Coronary artery (tissue), 2 donors: ENCODE results near the gene EPHB1.

Experiments
- DNase-seq: peaks from one replicate; pipeline ENCODE4 v3.0.0-alpha.2; 2017; ENCODE audit warnings: low spot score
- H3K27ac ChIP-seq, 2 donors: fragments of 200-600 bp; sonication (generic); one replicate each; pipeline ENCODE4 v1.5.1; 2016 to 2019
- H3K4me3 ChIP-seq: fragments of 200-600 bp; sonication (generic); 2 replicates; pipeline ENCODE4 v1.5.1; 2016; ENCODE audit warnings: mild to moderate bottlenecking, moderate library complexity
- TF ChIP-seq, protein P1 (sequence below): fragments of 200-600 bp; sonication (generic); IDR thresholded peaks from one replicate; pipeline ENCODE4 v1.5.1; 2019; ENCODE audit warnings: antibody characterized with exemption

Gene EPHB1

DNA sequence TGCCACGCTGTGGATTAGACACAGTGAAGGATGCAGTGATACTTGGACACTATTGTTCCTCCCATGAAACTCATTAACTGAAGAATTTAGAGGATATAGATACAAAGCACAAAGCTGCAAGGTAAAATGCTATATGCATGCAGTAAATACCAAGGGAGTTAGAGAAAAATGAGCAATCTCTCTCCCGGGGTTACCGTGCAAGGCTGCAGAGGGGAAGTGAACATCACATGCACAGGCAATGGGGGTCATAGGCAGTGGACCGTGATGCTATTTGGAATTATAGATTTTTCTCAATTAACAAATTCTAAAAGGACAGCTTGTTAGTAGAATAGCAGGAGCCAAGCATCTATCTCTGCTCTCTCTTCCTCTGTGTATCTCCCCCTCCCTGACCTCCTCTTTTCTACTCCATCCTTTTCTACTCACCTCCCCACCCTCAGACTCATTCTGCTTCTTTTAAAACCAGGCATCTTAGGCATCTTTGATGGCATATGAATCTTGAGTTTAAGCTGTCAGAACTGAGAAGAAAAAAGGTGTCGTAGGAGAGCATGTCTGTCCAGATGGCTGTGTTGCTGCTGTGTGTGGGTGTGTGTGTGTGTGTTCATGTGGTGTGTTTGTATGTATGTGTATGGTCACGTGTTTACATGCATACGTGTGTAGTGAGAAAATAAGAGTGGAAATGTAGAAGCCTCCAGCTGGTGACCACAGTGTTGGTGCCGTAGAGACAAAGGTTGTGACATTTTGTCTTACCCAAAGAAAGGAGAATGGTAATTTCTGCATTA, 339.0 kb downstream of the EPHB1 start:
- TF ChIP-seq, protein P1, sequence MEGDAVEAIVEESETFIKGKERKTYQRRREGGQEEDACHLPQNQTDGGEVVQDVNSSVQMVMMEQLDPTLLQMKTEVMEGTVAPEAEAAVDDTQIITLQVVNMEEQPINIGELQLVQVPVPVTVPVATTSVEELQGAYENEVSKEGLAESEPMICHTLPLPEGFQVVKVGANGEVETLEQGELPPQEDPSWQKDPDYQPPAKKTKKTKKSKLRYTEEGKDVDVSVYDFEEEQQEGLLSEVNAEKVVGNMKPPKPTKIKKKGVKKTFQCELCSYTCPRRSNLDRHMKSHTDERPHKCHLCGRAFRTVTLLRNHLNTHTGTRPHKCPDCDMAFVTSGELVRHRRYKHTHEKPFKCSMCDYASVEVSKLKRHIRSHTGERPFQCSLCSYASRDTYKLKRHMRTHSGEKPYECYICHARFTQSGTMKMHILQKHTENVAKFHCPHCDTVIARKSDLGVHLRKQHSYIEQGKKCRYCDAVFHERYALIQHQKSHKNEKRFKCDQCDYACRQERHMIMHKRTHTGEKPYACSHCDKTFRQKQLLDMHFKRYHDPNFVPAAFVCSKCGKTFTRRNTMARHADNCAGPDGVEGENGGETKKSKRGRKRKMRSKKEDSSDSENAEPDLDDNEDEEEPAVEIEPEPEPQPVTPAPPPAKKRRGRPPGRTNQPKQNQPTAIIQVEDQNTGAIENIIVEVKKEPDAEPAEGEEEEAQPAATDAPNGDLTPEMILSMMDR = no peak
- Histone ChIP-seq H3K4me3 (no peak overlapping the region), H3K27ac (no peak overlapping the region)
- DNase-seq = no peak

- TF ChIP-seq, protein P1 = no peak
- Histone ChIP-seq H3K27ac (no peak overlapping the region), H3K4me3 (no peak overlapping the region)
- no peak for DNase-seq
Measured at GRCh38 chr3:135134684-135135075, 339.6 kb downstream of the EPHB1 start.

DNA sequence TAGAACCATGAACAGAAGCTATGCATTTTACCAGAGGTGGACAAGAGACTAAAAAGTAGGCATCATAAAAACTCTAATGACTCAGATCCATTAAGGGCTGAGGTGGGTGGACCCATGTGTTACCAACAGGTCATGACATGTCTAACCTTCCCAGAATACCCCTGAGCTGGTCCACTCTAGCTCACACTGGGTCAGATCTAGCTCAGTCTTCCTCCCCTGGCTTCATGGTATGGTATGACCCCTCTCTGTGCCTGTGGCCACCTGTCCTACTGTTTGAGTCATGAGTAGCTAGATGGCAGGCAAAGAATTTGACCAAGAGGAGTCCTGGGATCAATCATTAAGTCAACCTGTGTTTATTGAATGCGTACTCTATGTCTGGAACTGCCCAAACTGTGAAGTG, 340.4 kb downstream of the EPHB1 start:
- no peak for DNase-seq
- H3K27ac ChIP-seq = no peak overlapping the region
- no peak overlapping the region for H3K4me3 ChIP-seq
- TF ChIP-seq, protein P1 = no peak

DNA sequence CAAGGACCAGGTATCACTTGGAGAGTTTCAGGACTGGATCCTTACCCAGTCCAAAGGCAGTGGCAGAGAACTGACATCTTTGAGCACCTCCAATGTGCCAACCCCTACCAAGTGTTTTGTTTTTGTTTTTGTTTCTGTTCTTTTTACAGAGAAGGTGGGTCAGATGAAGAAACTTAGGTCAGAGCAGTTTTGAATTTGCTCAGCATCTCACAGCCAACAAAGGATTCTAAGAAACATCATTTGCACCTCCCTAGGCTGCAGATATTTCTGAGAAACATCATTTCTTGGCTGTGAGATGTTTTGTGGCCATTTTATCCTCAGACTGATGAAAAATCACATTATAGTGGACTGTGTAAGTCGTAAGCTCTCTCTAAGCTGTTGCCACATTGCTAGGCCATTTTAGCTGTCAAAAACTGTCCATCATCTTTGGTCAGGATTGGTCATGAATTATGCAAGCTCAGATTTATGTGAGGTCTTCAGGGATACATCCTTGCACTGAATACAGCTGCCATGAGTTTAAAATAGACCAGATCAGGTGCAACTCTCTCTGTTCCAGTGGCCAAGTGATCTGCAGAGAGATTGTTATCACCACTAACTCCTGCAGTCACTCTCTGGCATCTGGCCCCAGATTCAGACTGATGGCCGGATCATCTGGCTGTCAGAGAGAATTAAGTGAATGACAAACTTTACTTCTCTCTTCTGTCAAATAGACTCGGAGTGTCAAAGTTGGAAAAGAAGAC, 341.5 kb downstream of the EPHB1 start:
- TF ChIP-seq, protein P1 = no peak
- no peak for DNase-seq
- Histone ChIP-seq H3K4me3 (no peak overlapping the region), H3K27ac (no peak overlapping the region)

- Histone ChIP-seq H3K27ac (no peak overlapping the region), H3K4me3 (no peak overlapping the region)
- DNase-seq = no peak
- TF ChIP-seq, protein P1 = no peak
Measured at GRCh38 chr3:135137296-135137695, 342.2 kb downstream of the EPHB1 start.

GRCh38 chr3:135138776-135139175, 343.7 kb downstream of the EPHB1 start:
- DNase-seq = no peak
- H3K4me3 ChIP-seq = no peak overlapping the region
- no peak overlapping the region for H3K27ac ChIP-seq
- TF ChIP-seq, protein P1 = no peak

GRCh38 chr3:135140591-135140990, 345.5 kb downstream of the EPHB1 start:
- TF ChIP-seq, protein P1 = no peak
- no peak for DNase-seq
- Histone ChIP-seq H3K4me3 (no peak overlapping the region), H3K27ac (no peak overlapping the region)
